Endothelial cell (in vitro differentiated cells): Measurements from ENCODE around the gene KRTAP12-3. TPM values are rescaled to one million over a fixed set of nuclear protein-coding genes. Genes with fewer than 3 reads are reported as not detected.

ENCODE experiments used
- DNase-seq: peaks from one replicate; pipeline ENCODE4 v3.0.0; 2021; ENCODE audit warnings: low spot score
- H3K27ac Mint-ChIP-seq: one replicate; pipeline ENCODE4 v1.8.0; 2021; ENCODE audit warnings: mixed read lengths, inconsistent platforms; ENCODE audit not compliant: unreplicated experiment
- H3K27me3 Mint-ChIP-seq: one replicate; pipeline ENCODE4 v1.8.0; 2021; ENCODE audit warnings: mild to moderate bottlenecking, moderate library complexity, mixed read lengths, inconsistent platforms; ENCODE audit not compliant: unreplicated experiment
- H3K36me3 Mint-ChIP-seq: one replicate; pipeline ENCODE4 v1.8.0; 2021; ENCODE audit warnings: mild to moderate bottlenecking, low read depth, mixed read lengths, inconsistent platforms; ENCODE audit not compliant: unreplicated experiment
- H3K4me1 Mint-ChIP-seq: one replicate; pipeline ENCODE4 v1.8.0; 2021; ENCODE audit warnings: mild to moderate bottlenecking, mixed read lengths, inconsistent platforms; ENCODE audit not compliant: unreplicated experiment
- H3K4me3 Mint-ChIP-seq: one replicate; pipeline ENCODE4 v1.8.0; 2021; ENCODE audit warnings: mild to moderate bottlenecking, mixed read lengths, inconsistent platforms; ENCODE audit not compliant: unreplicated experiment
- H3K9me3 Mint-ChIP-seq: one replicate; pipeline ENCODE4 v1.8.0; 2021; ENCODE audit warnings: mixed read lengths, inconsistent platforms; ENCODE audit not compliant: unreplicated experiment
- total RNA-seq: library from RNA; stranded (reverse); fragmentation: NEBNext Ultra II Directional; extraction: Animal tissue kit (Norgen Biotek cat#: 25700); gene quantifications from one replicate; pipeline ENCODE4 v1.2.1, GENCODE V29; 2021; ENCODE audit not compliant: unreplicated experiment
- TF ChIP-seq, protein P1 (sequence below): fragments of 200-600 bp; sonication (generic); IDR thresholded peaks from one replicate; pipeline ENCODE4 v1.5.0; 2021; ENCODE audit warnings: antibody characterized with exemption; ENCODE audit not compliant: unreplicated experiment

KRTAP12-3 gene
- total RNA-seq, 1 donor from 2014 or later: not detected

DNA sequence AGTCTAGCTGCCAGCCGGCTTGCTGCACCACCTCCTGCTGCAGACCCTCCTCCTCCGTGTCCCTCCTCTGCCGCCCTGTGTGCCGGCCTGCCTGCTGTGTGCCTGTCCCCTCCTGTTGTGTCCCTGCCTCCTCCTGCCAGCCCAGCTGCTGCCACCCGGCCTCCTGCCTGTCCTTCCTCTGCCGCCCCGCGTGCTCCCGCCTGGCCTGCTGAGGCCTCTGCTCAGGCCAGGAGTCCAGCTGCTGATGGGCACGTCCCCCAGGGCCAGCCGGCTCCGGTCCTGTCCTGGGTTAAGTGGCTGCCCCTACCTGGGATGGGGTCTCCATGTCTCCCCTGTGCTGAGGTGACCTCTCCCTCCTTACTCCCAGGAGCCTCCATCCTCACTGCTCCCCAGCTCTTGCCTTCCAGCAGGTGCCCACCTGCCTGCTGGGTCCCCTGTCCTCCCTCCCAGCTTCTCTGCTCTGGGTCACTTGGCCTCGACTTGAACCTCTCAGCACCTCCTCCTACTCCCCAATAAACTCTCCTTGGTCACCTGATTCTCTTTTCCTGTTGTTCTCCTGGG lies 45.0 kb upstream of the KRTAP12-3 start:
- Mint-ChIP-seq H3K4me3 (no peak overlapping the region), H3K27ac (no peak overlapping the region), H3K9me3 (peaks cover 12% of the 10 kb centered on the region), H3K36me3 (peaks cover 13% of the 10 kb centered on the region), H3K27me3 (peaks cover 4% of the 10 kb centered on the region), H3K4me1 (no peaks in the 10 kb centered on the region)
- TF ChIP-seq, protein P1, sequence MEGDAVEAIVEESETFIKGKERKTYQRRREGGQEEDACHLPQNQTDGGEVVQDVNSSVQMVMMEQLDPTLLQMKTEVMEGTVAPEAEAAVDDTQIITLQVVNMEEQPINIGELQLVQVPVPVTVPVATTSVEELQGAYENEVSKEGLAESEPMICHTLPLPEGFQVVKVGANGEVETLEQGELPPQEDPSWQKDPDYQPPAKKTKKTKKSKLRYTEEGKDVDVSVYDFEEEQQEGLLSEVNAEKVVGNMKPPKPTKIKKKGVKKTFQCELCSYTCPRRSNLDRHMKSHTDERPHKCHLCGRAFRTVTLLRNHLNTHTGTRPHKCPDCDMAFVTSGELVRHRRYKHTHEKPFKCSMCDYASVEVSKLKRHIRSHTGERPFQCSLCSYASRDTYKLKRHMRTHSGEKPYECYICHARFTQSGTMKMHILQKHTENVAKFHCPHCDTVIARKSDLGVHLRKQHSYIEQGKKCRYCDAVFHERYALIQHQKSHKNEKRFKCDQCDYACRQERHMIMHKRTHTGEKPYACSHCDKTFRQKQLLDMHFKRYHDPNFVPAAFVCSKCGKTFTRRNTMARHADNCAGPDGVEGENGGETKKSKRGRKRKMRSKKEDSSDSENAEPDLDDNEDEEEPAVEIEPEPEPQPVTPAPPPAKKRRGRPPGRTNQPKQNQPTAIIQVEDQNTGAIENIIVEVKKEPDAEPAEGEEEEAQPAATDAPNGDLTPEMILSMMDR: no peak
- no peak for DNase-seq

DNA sequence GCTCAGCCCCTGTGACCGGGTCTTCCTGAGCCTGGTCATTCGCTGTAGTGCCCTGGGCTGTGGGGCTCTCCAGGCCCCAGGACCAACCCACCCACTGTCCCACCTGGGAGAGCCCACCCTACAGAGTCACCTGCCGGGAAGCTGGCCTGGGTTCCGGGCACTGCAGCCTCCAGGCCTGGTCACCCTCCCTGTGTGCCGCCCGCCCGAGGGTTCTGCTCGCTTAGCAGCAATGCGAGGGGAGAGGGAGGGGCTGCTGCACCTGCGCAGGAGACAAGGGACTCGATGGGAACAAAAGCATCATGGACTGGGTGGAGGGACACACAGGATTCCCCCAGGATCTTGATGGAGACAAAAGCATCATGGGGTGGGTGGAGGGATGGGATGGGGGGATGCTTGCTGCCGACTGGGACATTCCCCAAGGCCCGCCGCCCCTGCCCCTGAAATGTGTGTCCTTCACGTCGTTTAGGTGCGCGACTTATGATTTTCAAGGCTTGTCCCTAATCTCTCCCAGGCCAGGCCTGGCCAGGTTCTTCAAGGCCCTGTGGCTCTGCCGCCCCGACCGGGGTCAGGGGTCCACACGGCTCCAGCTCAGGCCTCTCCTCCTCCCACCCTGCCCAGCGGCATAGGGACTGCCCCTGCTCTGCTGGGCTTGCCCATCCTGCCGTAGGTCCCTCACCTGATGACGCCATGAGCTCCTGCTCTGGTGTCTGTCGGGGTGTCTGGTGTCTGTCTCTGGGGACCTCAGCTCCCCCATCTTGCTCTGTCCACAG lies 44.2 kb upstream of the KRTAP12-3 start:
- Mint-ChIP-seq H3K9me3 (peaks cover 12% of the 10 kb centered on the region), H3K27ac (no peak overlapping the region), H3K27me3 (peaks cover 4% of the 10 kb centered on the region), H3K4me1 (peaks cover 4% of the 10 kb centered on the region), H3K36me3 (peaks cover 13% of the 10 kb centered on the region), H3K4me3 (no peak overlapping the region)
- TF ChIP-seq, protein P1: no peak
- no peak for DNase-seq

DNA sequence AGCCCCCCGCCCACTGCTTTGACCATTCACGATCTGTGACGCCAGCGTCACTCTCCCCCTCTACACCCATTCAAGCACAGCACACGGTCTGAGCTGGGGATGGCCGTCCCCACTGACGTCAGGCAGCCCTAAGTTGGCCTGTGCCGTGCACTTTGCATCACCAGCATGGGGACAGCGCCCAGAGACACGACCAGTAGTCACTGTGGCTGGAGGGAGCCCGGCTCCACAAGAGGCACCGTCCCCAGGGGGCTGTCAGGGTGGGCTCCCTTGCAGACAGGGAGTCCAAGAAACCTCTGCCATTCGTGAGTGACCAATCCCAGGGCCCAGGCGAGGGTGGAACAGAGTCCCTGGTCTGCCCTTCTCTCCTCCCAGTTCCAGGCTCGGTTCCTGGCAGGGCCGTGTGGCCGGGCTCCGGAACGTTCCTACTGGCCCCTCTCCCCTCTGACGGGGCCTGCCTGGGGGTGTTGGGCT lies 43.5 kb upstream of the KRTAP12-3 start:
- Mint-ChIP-seq H3K27ac (no peak overlapping the region), H3K4me3 (no peak overlapping the region), H3K9me3 (peaks cover 12% of the 10 kb centered on the region), H3K27me3 (peaks cover 4% of the 10 kb centered on the region), H3K36me3 (peaks cover 13% of the 10 kb centered on the region), H3K4me1 (peaks cover 7% of the 10 kb centered on the region)
- DNase-seq: no peak
- TF ChIP-seq, protein P1: no peak

DNA sequence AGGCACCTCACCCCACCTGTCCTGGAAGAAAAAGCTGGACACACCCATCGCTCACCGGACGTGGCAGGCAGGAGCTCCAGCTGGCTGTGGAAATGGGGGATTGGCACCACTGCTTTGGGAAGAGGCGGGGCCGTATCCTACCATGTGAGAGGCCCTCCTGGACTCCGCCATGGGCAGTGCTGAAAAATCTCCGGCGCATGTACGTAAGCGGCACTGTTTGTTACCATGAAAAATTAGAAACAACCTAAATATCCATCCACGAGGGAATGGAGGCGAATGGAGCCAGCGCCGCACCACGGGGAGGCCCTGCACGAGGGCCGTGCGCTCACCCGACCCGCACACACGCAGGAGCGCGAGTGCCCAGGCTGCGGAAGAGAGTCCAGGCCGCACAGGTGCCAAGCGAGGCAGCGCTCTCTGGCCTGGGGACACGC lies 42.8 kb upstream of the KRTAP12-3 start:
- Mint-ChIP-seq H3K9me3 (peaks cover 9% of the 10 kb centered on the region), H3K27ac (no peak overlapping the region)

More for the DNA sequence above, 42.8 kb upstream of the KRTAP12-3 start:
- Mint-ChIP-seq H3K27me3 (peaks cover 4% of the 10 kb centered on the region), H3K4me3 (no peak overlapping the region), H3K36me3 (peaks cover 13% of the 10 kb centered on the region), H3K4me1 (peaks cover 7% of the 10 kb centered on the region)
- no peak for DNase-seq
- TF ChIP-seq, protein P1: no peak
